Omental fat pad (tissue), 4 donors: ENCODE data around the gene PNPLA3. TPM values are rescaled to one million over a fixed set of nuclear protein-coding genes. Genes with fewer than 3 reads are reported as not detected.

Source experiments
- ATAC-seq: fragments of 150-250 bp; one replicate; pipeline ENCODE4 v1.9.1; 2016; ENCODE audit warnings: mild to moderate bottlenecking, moderate library complexity; ENCODE audit not compliant: low FRiP score
- DNase-seq: peaks from one replicate; pipeline ENCODE4 v3.0.0-alpha.2; 2019; ENCODE audit warnings: low spot score
- total RNA-seq, 4 donors: library from RNA; depleted of rRNA; stranded (reverse); fragments of >200 nt; gene quantifications; one replicate each; pipeline ENCODE4 v1.1.0, GENCODE V29; 2016
- TF ChIP-seq, protein P1 (sequence below), 3 donors: fragments of 450-650 bp; IDR thresholded peaks; one replicate each; pipeline ENCODE4 v1.5.1; 2016 to 2017; ENCODE audit warnings: antibody characterized with exemption in 3 of 3, mild to moderate bottlenecking in 3 of 3, moderate library complexity in 2 of 3

The PNPLA3 gene
- total RNA-seq, 4 donors from 2014 or later = 1.0 to 4.3 (median 1.3) TPM

GRCh38 chr22:43985532-43985931 is 61.9 kb downstream of the PNPLA3 start:
- DNase-seq = no peak
- TF ChIP-seq, protein P1, sequence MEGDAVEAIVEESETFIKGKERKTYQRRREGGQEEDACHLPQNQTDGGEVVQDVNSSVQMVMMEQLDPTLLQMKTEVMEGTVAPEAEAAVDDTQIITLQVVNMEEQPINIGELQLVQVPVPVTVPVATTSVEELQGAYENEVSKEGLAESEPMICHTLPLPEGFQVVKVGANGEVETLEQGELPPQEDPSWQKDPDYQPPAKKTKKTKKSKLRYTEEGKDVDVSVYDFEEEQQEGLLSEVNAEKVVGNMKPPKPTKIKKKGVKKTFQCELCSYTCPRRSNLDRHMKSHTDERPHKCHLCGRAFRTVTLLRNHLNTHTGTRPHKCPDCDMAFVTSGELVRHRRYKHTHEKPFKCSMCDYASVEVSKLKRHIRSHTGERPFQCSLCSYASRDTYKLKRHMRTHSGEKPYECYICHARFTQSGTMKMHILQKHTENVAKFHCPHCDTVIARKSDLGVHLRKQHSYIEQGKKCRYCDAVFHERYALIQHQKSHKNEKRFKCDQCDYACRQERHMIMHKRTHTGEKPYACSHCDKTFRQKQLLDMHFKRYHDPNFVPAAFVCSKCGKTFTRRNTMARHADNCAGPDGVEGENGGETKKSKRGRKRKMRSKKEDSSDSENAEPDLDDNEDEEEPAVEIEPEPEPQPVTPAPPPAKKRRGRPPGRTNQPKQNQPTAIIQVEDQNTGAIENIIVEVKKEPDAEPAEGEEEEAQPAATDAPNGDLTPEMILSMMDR (IDR thresholded peaks at IDR 0.05) = no peak
- no peak for ATAC-seq

GRCh38 chr22:43988116-43988820 is 64.7 kb downstream of the PNPLA3 start:
- ATAC-seq = no peak
- TF ChIP-seq, protein P1 (IDR thresholded peaks at IDR 0.05) = no peak
- no peak for DNase-seq

DNA sequence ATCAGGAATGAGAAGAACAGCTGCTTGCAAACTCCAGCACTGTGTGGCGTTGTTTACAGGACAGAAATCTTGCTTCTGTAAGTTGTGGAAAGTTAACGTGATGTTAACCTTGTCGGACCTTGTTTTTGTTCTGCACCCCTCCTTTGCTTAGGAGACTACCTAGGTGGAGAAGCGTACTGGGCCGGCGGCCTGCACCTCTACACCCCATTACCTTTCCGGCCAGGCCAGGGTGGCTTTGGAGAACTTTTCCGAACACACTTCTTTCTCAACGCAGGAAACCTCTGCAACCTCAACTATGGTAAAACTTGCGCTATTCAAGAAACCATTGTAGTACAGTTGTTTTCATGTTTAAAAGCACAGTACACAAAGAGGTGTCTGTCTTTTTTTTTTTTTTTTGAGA is 65.4 kb downstream of the PNPLA3 start:
- ATAC-seq = no peak

DNA sequence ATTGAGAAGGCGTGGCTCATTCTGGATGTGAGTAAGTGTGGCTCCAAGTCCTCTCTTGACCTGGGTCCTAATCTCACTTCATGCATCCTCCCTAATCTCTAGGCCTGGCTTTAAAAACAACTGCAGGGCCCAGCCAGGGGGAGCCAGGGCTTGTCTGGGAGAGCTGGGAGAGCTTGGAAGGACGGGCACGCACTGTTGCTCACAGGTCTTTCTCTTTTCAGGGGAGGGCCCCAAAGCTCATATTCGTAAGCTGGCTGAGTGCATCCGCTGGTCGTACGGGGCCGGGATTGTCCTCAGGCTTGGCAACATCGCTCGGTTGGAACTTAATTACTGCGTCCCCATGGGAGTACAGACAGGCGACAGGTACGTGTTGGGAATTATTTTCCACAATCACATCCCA is 66.4 kb downstream of the PNPLA3 start:
- TF ChIP-seq, protein P1 (IDR thresholded peaks at IDR 0.05) = no peak
- ATAC-seq (no peak), DNase-seq (no peak)

More for the DNA sequence above, 65.4 kb downstream of the PNPLA3 start:
- DNase-seq = no peak
- TF ChIP-seq, protein P1 (IDR thresholded peaks at IDR 0.05) = no peak

- DNase-seq = no peak
- TF ChIP-seq, protein P1 (IDR thresholded peaks at IDR 0.05) = no peak
- ATAC-seq = no peak
These were observed 67.9 kb downstream of the PNPLA3 start for GRCh38 chr22:43991316-43992020.

GRCh38 chr22:43992331-43992821 is 68.8 kb downstream of the PNPLA3 start:
- TF ChIP-seq, protein P1 (IDR thresholded peaks at IDR 0.05) = no peak
- ATAC-seq = no peak
- no peak for DNase-seq
